GM19035 (cell line): ENCODE results near the gene TMEM250.
A peak's percentile ranks its signal among the peaks of the same experiment; 100 is the strongest.
"Not testable (repeated sequence)": the region's sequence is repeated elsewhere in the genome, so short reads cannot be mapped to it uniquely, and the experiment has no call there.

Experiments used
- ATAC-seq: cut with Tn5 transposase; IDR thresholded peaks from one replicate; pipeline ENCODE4 v1.9.1; 2021; ENCODE audit not compliant: unreplicated experiment

TMEM250 gene, protein sequence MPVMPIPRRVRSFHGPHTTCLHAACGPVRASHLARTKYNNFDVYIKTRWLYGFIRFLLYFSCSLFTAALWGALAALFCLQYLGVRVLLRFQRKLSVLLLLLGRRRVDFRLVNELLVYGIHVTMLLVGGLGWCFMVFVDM

DNA sequence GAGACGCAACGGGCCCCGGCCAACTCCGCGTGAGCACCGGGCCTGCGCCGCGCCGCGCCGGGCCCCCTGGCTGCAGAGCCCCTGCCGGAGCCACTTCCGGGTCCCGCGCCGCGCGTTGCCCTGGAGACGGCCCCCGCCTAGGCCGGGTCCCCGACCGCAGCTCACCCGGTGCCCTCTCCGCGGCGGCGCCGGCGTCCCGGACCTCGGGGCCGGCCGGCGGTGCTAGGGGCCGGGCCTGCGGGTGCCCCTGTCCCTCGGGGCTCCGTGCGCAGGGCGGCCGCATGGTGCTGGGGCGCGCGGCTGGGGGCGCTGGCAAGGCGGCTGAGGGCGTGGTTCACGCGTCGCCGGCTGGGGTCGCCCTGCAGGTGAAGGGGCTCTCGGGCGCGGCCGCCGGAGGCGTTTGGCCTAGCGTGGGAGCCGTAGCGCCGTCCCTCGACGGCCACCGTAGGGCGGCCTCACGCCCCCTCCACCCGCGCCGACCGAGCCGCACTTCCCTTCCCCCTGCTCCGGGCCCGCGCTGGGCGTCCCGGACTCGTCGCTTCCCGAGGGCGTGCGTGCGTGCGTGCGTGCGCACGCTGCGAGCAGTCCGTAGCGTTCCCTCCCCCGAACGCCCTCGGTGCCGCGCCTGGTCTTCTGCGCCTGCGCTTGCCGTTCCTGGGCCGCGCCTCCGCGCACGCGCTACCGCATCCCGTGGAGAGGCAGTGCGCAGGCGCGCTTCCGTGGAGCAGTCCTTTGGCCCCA is at the start of gene TMEM250:
TSS of gene TMEM250 (minus strand) at position 556 of the 741 bp plus-strand sequence. CDS start 1,975 bp downstream, outside the sequence.
- peak; percentile 72 for ATAC-seq

DNA sequence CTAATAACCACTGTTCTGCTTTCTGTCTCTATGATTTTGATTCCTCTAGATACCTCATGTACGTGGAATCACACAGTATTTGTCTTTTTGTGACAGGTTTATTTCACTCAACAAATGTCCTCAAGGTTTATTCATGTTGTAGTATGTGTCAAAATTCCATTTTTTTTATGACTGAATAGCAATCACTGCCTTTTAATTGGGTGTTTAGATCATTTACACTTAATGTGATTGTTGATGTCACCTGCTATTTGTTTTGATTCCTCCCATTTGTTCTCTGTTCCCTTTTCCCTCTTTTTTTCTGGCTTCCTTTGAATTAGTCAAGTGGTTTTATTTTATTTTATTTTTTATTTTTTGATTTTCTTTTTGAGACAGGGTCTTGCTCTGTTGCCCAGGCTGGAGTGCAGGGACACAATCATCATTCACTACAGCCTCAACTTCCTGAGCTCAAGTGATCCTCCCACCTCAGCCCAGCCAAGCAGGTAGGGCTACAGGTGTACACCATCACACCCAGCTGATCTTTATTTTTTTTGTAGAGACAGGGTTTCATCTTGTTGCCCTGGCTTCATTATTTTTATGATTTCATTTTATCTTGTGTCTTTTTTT is 44.7 kb upstream of the TMEM250 start:
- ATAC-seq = no peak

DNA sequence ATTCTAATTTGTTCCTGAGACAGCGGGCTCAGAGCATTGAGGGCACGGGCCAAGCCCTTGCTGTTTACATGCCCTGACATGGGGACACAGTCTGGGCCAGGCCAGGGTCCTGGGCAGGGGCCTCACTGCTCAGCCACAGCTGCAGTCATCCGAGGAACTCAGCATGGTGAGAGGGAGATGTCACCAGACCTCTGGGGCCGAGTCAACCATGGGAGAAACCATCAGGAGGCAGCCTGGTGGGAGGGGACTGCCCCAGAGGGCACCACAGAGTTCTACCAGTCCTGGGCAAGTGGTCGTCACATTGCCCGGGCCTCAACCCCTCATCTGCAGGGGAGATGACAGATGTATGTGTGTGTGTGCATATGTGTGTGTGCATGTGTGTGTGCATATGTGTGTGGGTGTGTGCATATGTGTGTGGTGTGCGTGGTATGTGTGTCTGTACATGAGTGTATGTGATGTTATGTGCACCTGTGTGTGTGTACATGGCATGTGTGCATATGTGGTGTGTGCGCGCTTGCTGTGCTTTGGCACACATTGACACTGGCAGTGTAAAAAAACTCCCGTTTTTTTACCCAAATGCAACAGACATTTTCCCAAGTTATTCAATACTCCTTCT is 42.4 kb upstream of the TMEM250 start:
- ATAC-seq = no peak

DNA sequence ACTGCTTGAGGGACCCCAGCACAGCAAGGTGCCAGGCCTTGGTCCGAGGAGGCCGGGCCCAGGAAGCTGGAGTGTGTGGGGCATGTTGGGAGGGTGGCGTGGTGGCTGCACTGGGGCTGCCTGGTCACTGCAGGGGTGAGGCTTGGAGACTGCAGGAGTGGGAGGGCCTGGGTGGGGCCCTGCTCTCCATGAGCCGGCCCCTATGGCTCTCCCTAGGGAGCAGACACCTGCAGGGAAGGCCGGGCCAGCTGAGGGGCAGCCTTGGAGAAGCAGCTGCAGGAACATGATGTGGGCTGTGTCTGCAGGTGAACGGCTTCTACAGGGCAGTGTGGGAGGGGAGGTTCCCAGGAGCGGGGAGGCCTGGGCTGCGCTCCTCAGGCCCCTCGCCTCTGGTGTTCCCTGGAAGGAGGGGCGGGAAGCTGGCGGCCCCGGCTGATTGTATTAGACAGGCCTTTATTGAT is 41.7 kb upstream of the TMEM250 start:
- no peak for ATAC-seq

DNA sequence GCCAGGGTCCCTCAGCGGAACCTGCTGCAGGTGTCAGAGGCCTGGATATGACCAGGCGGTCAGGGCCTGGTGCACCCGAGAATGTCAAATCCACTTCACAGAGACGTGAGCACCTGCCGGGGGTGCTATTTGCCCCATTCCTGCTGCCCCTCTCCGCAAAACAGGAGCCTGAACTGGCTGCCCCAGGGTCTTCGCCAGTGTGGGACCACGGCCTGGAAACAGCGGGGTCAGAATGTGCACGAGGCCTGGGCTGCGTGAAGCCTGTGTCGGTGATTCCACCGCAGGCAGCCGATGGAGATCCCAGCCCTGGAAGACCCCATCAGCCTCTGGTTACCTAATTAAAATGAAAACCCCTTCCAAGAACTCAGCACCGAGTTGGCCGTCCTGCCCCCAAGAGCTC is 41.2 kb upstream of the TMEM250 start:
- ATAC-seq = no peak

DNA sequence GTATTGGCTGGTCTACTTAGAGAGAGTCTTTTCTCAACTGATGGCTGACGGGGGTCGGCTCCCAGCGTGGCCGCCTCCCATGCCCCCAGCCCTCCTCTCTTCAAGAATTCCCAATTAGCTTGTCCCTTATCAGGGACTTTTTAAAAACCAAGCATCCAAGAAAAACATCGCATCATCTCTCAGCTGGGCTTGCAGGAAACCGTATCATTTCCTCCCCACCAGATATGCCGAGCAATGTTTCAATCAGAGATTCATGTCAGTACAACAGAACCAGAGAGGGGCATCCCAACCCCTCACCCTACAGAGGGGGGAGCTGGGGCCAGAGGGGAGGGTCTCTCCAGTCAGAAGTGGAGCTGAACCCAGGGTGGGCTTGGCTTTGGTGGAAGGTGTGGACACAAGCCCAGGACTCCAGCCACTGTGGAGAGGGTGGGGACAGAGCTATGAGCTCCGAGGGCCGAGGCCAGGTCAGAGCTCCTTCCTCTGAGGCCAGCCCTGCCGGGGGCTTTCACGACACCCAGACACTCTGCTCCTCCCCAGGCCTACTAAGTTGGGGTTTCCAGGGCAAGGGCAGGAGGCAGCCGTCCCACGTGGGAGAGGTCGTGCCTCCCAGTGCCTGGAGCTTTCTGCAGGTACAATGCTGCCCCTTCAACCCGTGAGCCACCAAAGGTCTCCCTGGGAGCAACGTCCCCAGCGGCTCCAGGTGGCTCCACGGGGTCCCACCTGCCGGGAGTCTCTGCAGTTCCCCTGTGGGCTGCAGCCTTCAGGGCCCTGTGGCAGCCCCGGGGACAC is 39.0 kb upstream of the TMEM250 start:
- ATAC-seq = no peak

DNA sequence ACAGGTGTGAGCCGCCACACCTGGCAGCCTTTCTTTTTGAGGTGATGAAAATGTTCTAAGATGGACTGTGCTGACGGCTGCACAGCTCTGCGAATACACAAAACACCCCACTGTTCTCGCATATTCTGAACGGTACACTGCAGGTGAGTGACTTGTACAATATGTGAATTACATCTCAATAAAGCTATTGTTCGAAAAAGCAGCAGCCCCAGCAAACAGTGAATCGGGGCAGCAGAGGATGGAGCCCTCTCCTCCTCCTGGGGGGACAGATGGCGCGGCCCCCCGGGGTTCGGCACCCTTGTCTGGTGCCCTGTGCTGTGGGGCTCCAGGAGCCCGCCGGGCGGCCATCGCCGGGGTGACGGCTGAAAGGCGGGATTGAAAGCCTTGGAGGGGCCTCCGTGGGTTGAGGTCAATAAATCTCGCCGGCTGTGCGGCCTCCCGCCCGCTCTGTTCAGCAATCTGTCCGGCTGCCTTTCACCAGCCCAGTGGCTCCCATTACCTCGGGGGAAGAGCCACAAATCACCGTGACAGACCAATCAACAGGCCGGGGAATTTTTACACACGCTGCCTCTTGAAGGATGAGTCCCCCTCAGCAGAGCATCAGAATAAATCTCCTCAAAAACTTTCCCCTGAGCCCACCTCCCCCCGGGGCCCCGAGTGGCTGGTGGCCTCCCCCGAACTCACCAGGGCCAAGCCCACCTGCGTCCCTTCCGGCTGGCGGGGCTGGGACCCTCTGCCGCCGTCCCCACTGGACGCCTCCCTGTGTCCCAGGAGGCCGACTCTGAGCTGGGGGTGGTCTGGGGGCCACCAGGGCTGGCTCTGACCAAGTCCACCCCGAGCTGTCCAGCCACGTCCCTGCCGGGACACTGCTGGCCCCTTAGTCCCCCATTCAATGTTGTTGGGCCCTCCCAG is 37.8 kb upstream of the TMEM250 start:
- ATAC-seq = no peak

DNA sequence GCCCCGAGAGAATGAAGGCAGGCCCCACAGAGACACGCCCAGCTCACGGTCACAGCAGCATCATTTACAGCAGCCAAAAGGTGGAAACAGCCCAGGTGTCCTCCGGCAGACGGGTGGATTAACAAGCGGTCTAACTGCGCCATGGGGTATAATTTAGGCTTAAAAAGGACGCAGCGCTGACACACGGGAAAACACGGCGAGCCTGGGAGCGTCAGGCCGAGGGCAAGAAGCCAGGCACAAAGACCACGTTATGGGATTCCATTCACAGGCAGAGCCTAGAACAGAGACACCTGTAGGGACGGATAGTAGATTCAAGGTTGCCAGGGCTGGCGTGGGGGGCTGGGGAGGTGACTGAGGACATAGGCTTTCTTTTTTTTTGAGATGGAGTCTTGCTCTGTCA is 36.9 kb upstream of the TMEM250 start:
- ATAC-seq = no peak

DNA sequence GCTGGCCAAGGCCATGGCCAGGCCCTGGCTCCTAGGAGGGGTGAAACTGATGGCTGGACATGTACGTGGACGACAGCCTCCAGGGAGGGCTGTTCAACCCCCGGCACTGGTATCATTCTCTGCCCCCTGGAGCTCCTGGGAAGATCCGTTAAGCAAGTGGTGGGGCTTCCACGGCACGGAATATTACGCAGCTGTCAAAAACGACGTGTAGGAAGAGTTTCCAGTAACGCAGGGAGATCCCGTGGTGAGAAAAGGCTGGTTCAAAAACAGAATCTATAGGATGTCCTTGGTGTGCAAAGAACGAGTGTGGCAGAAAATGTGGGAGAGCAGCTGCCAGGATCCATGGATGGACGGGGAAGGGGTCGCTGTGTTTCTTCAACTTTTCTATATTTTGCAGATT is 36.3 kb upstream of the TMEM250 start:
- no peak for ATAC-seq

DNA sequence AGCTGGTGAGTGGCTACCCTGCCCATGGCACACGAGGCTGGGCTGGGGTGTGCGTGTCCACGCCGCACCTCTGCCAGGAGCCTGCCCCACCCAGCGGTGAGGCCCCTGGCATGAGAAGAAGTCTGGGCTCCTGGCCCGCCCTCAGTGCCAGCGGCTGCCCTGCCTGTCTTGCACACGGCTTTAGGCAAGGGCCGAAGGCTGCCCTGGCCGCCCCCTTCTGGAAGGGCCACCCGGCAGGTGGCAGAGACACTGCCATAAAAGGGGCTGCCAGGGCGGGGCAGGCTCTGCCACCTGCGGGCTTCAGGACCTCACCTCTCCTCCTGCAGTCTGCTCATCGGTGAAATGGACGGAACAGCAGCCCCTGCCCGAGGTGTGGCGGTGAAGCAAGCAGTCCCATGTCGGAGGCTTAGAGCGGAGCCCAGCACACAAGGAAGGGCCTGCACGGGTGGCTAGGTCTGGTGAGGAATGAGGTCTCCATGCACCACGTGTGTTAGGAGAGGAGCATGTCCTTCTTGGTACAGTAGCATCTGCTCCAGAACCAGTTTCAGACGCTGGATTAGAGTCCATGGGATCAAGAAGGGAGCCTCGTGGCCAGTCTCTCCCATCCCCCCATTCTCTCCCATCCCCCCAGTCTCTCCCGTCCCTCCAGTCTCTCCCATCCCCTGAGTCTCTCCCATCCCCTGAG is 34.8 kb upstream of the TMEM250 start:
- ATAC-seq = no peak

DNA sequence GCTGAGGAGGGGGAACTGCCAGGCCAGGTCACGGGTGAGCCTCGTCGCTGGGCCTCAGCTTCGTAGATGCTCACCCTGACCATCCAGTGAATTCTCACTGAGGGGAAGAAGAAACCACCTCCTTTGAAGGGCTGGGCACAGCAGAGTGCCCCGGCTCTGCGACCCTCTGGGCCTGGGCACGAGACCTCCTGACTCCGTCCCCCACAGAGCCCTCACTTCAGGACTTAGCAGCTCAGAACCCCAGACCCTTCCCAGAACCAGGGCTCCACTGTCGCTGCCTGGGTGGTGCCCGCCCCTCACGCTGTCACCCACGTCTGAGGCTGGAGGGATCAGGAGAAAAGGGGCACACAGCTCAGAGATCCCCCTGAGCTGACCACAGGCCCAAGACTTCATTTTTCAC is 34.3 kb upstream of the TMEM250 start:
- ATAC-seq = no peak

DNA sequence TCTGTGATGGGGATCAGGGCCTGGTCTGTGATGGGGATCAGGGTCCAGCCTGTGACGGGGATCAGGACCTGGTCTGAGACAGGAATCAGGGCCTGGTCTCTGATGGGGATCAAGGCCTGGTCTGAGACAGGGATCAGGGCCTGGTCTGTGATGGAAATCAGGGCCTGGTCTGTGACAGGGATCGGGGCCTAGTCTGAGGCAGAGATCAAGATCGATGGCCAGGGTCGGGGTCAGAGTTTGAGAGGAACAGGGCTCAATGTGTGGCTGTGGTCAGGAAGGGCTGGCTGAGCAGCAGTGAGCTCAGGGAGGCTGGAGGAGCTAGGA is 33.8 kb upstream of the TMEM250 start:
- ATAC-seq = no peak

DNA sequence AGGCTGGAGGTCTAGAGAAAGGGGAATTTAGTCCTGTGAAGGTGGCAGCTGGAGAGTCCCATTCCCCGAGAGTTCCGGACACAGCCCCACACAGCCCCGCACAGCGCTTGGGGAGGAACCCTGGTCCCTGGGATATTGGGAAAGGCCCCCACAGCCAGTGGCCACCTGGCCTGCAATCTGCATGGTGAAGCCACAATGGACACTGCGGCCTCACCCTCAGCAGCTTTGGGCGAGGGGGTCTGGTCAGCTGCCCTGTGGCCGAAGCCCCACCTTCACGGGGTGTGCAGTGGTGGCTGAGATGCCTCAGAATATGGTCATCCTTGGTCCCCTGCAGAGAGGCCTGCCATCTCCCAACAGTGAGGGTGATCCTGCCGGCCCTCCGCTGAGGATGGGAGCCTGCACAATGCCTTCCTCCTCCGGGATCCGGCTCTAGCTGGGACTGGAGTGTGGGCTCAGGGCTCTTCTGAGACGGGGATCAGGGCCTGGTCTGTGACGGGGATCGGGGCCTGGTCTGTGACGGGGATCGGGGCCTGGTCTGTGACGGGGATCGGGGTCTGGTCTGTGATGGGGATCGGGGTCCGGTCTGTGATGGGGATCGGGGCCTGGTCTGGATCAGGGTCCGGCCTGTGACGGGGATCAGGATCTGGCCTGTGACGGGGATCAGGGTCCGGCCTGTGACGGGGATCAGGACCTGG is 33.3 kb upstream of the TMEM250 start:
- ATAC-seq = no peak

DNA sequence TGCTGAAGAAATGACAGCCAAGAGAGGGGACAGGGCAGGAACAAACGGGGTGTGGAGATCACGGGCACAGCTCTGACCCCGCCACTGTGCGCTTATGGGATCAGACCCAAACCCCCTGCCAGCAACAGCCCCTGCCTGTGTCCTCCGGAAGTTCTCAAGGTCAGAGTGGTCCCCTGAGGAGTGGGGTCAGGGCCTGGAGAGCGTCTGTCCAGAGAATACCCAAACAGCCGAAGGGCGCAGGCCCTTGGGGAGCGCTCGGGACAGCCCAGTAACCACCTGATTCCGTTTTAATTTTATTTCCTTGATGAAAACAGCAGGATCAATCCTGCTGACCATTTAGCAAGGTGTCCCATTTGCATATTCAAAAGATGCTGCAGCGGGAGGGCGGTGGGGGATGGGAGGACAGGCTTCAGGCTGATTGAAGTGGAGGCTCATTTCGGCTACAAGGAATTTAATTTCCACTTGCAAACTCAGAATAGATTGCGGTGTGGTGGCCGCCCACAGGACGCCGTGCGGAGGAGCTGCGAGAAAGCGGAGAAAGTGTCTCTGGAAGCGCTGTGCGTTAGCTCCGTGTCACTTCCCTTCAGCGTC is 32.6 kb upstream of the TMEM250 start:
- no peak for ATAC-seq

DNA sequence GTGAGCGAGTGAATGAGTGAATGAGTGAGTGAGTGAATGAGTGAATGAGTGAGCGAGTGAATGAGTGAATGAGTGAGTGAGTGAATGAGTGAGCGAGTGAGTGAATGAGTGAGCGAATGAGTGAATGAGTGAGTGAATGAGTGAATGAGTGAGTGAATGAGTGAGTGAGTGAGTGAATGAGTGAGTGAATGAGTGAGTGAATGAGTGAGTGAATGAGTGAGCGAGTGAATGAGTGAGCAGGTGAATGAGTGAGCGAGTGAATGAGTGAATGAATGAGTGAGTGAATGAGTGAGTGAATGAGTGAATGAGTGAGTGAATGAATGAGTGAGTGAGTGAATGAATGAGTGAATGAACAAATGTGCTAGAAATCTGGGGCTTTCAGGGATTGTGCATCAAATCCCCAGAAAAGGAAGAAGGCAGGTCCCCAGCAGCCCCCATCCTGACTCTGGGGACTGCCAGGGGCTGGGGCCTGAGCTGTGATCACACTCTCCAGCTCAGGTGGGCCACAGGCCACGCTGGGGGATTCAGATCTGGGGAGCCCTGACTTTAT is 32.1 kb upstream of the TMEM250 start:
- ATAC-seq = not testable (repeated sequence)

DNA sequence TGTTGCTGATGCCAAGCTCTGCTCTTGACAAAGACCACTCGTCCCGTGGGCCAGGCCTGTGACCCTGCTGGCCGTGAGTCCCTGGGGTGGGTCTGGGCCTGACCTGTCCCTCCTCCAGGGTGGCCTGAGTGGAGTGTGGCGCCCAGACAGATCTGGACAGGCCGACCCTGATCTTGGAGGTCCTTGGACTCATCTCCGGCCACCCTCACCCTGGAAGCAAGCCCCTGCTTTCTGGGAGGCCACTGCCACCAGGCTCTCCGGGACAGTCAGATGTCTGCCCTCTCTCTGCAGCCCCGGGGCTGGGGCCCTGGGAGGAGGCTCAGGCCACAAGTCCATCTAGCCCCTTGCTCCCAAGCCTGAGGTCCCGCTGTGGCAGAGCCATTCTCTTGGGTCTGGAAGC is 31.2 kb upstream of the TMEM250 start:
- ATAC-seq = no peak

DNA sequence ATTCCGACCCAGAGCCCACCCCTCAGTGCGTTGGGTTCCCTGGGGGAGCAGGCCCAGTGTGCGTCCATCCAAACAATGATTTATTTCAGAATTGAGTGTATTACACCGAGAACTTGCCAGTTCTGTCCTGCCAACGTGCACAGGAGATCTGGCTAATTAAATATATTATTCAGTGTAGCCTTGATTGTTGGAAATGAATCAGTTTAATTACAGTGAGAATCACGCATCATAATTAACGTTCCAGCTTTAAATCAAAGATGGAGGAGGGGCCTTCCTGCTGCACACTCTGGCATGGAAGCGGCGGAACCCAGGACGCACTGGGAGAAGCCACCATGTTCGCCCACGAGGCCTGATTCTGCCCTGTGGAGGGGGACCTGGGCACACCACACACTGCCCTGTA is 30.7 kb upstream of the TMEM250 start:
- no peak for ATAC-seq

DNA sequence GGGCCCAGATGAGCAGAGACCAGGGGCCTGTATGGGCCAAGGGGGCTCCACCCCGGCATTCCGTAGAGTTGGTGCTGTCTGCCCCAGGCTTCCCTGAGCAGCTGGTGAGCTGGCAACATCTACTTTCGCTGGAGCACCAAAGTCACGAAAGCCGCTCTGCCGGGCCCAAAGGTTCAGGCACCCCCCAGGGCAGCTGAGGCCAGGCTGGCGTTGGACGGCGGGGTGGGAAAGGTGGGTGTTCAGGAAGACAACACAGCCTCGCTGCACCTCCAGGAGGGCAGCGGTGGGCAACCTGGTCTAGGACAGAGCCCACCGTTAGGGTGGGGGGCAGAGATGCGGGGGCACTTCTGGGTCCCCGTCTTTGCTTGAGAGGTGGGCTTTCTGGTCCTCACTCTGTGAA is 30.1 kb upstream of the TMEM250 start:
- ATAC-seq = no peak
